Measurements from ENCODE around the gene NR5A1.

GRCh38 chr9:124493794-124494479, 13.3 kb downstream of the NR5A1 start:
- TF ChIP-seq CTCF (IDR thresholded peaks at IDR 0.05) (no peak), POLR2AphosphoS5 (IDR thresholded peaks at IDR 0.05; ENCODE audit: insufficient read depth in 1 of 2, low read depth in 1 of 2) (no peak)

Data from vagina (tissue), 2 donors.